ENCODE measurements around the gene AMN.

AMN gene

GRCh38 chr14:102969901-102970300 lies 47.4 kb downstream of the AMN start:
- no peak for DNase-seq

- no peak for DNase-seq
Observed at GRCh38 chr14:102970496-102970895, 48.0 kb downstream of the AMN start.

DNA sequence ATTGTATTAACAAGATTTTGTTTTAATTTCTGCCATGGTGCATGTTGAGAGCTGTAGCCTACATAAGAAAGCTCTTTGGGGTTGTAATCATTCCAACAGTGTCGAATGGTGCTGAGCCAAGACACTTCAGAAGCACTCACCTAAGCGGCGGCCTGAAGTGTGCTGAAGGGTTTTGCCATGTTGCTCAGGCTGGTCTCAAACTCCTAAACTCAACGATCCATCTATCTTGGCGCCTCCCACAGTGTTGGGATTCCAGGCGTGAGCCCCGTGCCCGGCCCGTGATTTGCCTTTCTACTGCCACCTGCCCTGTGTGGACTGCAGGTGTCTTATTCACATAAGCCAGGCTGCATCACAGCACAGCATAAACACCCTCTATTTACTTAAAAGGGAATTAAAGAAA lies 48.9 kb downstream of the AMN start:
- DNase-seq: no peak

DNA sequence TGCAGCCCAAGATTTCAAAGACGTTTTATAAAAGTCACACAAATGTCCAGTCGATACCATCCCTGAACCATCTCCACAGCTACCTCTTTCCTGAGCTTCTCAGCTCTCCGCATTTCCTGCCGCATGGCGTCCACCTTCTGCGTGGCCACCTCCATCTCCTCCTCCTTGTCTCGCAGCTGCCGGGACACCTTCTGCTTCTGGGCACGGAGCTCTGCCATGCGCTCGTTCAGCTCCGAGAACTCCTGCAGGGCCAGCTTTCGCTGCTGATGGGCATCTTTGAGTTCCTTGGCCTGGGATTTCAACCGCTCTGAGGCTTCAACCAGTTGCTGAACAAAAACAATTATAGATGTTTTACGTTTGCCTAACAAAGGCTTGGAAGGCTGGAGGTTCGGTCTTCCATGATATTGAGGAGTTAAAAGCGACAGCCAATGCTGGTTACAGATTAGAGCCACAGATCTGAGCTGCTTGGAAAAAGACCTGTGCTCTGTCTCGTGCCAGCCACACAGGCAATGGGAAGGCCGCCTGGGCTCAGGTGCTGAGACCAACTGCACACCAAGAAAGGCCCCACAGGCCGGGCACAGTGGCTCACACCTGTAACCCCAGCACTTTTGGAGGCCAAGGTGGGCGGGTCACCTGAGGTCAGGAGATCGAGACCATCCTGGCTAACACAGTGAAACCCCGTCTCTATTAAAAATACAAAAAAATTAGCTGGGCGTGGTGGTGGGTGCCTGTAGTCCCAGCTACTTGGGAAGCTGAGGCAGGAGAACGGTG lies 49.6 kb downstream of the AMN start:
- DNase-seq: no peak

DNA sequence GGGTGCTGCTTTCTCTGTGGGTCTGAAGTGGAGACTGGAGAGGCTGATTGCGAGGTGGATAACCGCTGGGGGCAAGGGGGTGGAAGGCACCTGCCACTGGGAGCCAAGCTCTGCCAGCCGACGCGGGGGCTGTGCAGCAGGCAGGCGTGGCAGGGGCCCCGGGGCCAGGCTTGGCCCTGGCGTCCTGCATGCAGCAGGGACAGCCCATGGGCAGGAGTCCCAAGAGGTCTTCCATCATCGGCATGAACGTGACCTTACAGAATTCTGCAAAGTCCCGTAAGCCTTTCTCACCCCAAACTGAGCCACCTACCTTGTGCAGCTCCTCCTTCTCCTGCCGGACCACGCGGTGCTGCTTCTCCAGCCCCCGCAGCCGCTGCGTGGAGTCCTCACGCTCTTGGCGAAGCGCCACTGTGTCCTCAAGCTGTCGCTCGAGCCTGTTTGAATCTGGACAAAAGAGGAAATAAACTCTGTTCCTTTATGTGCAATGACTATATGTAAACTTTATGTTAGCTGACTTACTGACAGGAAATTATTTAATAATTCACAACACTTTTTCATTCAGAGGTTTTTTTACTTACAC lies 51.3 kb downstream of the AMN start:
- no peak for DNase-seq

DNA sequence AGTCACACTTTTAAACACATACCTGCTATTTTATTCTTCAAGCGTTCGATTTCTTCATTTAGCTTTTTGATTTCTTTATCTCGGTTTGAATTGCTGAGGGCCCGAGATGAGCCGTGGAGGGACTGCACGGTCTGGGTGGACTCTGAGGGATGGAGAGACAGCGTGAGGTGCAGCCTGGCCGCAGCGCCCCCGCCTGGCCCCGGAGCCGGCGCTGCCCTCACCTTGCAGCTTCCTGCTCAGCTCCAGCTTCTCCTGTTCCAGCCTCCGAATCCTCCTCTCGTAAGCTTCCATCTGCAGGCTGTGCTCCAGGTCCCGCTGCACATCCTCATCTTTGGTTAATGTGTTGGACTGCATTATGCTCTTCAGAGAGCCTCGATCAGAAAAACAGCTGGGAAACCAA lies 53.2 kb downstream of the AMN start:
- no peak for DNase-seq

- no peak for DNase-seq
Observed at GRCh38 chr14:102977475-102977874, 55.0 kb downstream of the AMN start.

GRCh38 chr14:102979406-102979805 lies 56.9 kb downstream of the AMN start:
- DNase-seq: no peak

- DNase-seq: no peak
Observed at GRCh38 chr14:102980409-102980810, 57.9 kb downstream of the AMN start.
